Erythroblast (primary cell): ENCODE results near the gene EXOC6B.

Source experiments
- GATA1 ChIP-seq: IDR thresholded peaks from 2 replicates; pipeline ENCODE4 v1.6.1; 2011; ENCODE audit warnings: low read depth, mild to moderate bottlenecking, control low read depth, low read length, moderate library complexity
- POLR2A ChIP-seq: IDR thresholded peaks from 2 replicates; pipeline ENCODE4 v1.6.1; 2011; ENCODE audit warnings: mild to moderate bottlenecking, low read length

- TF ChIP-seq POLR2A: no peak
- TF ChIP-seq GATA1: no peak
These were observed 562.1 kb downstream of the EXOC6B start for GRCh38 chr2:72263776-72264060.
